HepG2 (cell line): Measurements from ENCODE around the gene KLHL5. TPM values are rescaled to one million over a fixed set of nuclear protein-coding genes. Genes with fewer than 3 reads are reported as not detected.

Experiments used
- ATAC-seq: fragments of 200-7000 bp; cut with Tn5 transposase; 3 replicates; pipeline ENCODE4 v1.9.1; 2020; ENCODE audit warnings: mild to moderate bottlenecking, moderate library complexity
- BruUV-seq: library from RNA; stranded (reverse); fragments of 400-500 nt; replicated peaks from 2 replicates; lab custom pipeline; 2021; lab: Mats Ljungman, UMichigan
- CTCF ChIA-PET: fragments of 300-600 bp; formaldehyde crosslinking; extraction: SDS; loops from one replicate; lab custom pipeline; 2021; ENCODE audit warnings: low total read pairs, inconsistent platforms, low intra/inter-chr PET ratio; lab: Yijun Ruan, JAX
- POLR2A ChIA-PET: fragments of 350-600 bp; sonication (Branson Sonifier 250); formaldehyde crosslinking; loops from one replicate; lab custom pipeline; 2020; ENCODE audit warnings: antibody characterized with exemption, inconsistent platforms; lab: Yijun Ruan, JAX
- DNase-seq: peaks from one replicate; pipeline ENCODE4 v3.0.0-alpha.2; 2015; ENCODE audit warnings: low spot score
- FAIRE-seq: peaks from 3 replicates; lab custom pipeline; 2011; peaks lifted over from hg19 to GRCh38; lab: Jason Lieb, UNC
- H2AFZ ChIP-seq: one replicate; pipeline ENCODE4 v1.6.1; 2011; ENCODE audit warnings: low read length, inconsistent platforms
- H3K27ac ChIP-seq: fragments of 300-600 bp; 3 replicates; pipeline ENCODE4 v1.8.0; 2011; ENCODE audit warnings: mixed run types, mild to moderate bottlenecking, mixed read lengths, low read length, inconsistent platforms; ENCODE audit not compliant: insufficient read depth; ENCODE audit errors: extremely low read length
- H3K27me3 ChIP-seq, 2 experiments: fragments of 200-600 bp in 1 of 2; 2 replicates in 1 of 2; 3 replicates in 1 of 2; pipeline versions ENCODE4 v1.6.0 to v1.8.0; 2011; ENCODE audit warnings: low read length in 2 of 2, mild to moderate bottlenecking in 2 of 2, moderate library complexity in 2 of 2, inconsistent platforms in 1 of 2; ENCODE audit not compliant: insufficient read depth in 2 of 2, control insufficient read depth in 1 of 2
- H3K36me3 ChIP-seq, 2 experiments: fragments of 200-600 bp in 1 of 2; replicated peaks in 1 of 2; 2 replicates in 1 of 2; 3 replicates in 1 of 2; pipeline versions ENCODE4 v1.5.1 to v1.8.0; 2011; ENCODE audit warnings: low read length in 2 of 2, inconsistent platforms in 1 of 2; ENCODE audit not compliant: insufficient read depth in 2 of 2, control insufficient read depth in 1 of 2
- H3K4me1 ChIP-seq: 2 replicates; pipeline ENCODE4 v1.5.1; 2012; ENCODE audit warnings: low read length, inconsistent platforms; ENCODE audit not compliant: insufficient read depth
- H3K4me2 ChIP-seq: 2 replicates; pipeline ENCODE4 v1.6.0; 2011; ENCODE audit warnings: low read depth, low read length, inconsistent platforms
- H3K4me3 ChIP-seq, 3 experiments: fragments of 200-600 bp in 1 of 3; sonication (generic), shearing (Covaris generic) in 1 of 3; replicated peaks in 1 of 3; 2 replicates each; pipeline ENCODE4 v1.5.1; 2011 to 2016; ENCODE audit warnings: low read length in 3 of 3, inconsistent platforms in 2 of 3, low read depth in 2 of 3, mild to moderate bottlenecking in 2 of 3, control low read depth in 1 of 3, mixed read lengths in 1 of 3; ENCODE audit not compliant: insufficient read depth in 1 of 3
- H3K79me2 ChIP-seq: one replicate; pipeline ENCODE4 v1.6.1; 2011; ENCODE audit warnings: low read length, inconsistent platforms; ENCODE audit not compliant: insufficient read depth
- H3K9ac ChIP-seq: 2 replicates; pipeline ENCODE4 v1.6.0; 2011; ENCODE audit warnings: mild to moderate bottlenecking, low read depth, low read length, inconsistent platforms; ENCODE audit not compliant: insufficient read depth
- H3K9me3 ChIP-seq: 2 replicates; pipeline ENCODE4 v1.5.1; 2012; ENCODE audit warnings: mild to moderate bottlenecking, low read length
- H4K20me1 ChIP-seq: 2 replicates; pipeline ENCODE4 v1.6.0; 2011; ENCODE audit warnings: inconsistent platforms, mild to moderate bottlenecking, low read length, moderate library complexity; ENCODE audit not compliant: insufficient read depth
- CEBPB ChIP-seq: IDR thresholded peaks from 2 replicates; pipeline ENCODE4 v1.6.1; 2011; ENCODE audit warnings: low read depth, low read length, improper control_type of control experiment, borderline replicate concordance
- NCOA1 ChIP-seq: sonication (generic); formaldehyde crosslinking; IDR thresholded peaks from 2 replicates; pipeline ENCODE4 v1.9.0; 2021; ENCODE audit warnings: missing genetic modification reagents
- ZNF282 ChIP-seq: fragments of 450-650 bp; IDR thresholded peaks from 2 replicates; pipeline ENCODE4 v1.6.1; 2018; ENCODE audit not compliant: partially characterized antibody
- WGBS: methylation state at CpG from one replicate; pipeline ENCODE4 v1.1.6; 2017; ENCODE audit warnings: low lambda C conversion rate; 5-methylcytosine and 5-hydroxymethylcytosine counted together
- in situ Hi-C: cut with HindIII; loops from 2 replicates; pipeline ENCODE4 v1.10.0; 2017; ENCODE audit warnings: low pct_unique_long_range_greater_than_20kb; ENCODE audit not compliant: extremely low pct_ligation_motif_present
- intact Hi-C: fragments of 100-400 bp; cut with micrococcal nuclease; formaldehyde crosslinking; loops from one replicate; pipeline ENCODE4 v1.10.0; 2022; ENCODE audit not compliant: unreplicated experiment
- polyA plus RNA-seq, 8 experiments: library from polyadenylated mRNA; depleted of rRNA in 3 of 8; stranded (reverse) in 7 of 8; unstranded in 1 of 8; fragments of >200 nt; fragmentation: Illumina TruSeq in 4 of 8; extraction: Trizol in 4 of 8; gene quantifications; 2 replicates each; pipeline versions ENCODE4 v1.2.1 to v1.2.3, GENCODE V29; 2011 to 2016; ENCODE audit warnings: low read depth in 4 of 8, missing spikeins in 1 of 8, mixed read lengths in 1 of 8; ENCODE audit not compliant: insufficient read depth in 1 of 8
- total RNA-seq, 5 experiments: library from RNA; depleted of rRNA; stranded (reverse); fragments of >200 nt; fragmentation: Illumina TruSeq; extraction: Trizol; gene quantifications; 2 replicates each; pipeline ENCODE4 v1.2.3, GENCODE V29; 2016; ENCODE audit warnings: low read depth in 1 of 5
- TF ChIP-seq, protein P1 (sequence below): sonication (generic); formaldehyde crosslinking; IDR thresholded peaks from 2 replicates; pipeline ENCODE4 v1.5.1; 2020; ENCODE audit warnings: mild to moderate bottlenecking, missing genetic modification reagents, moderate library complexity
- TF ChIP-seq, protein P2 (sequence below): sonication (generic); formaldehyde crosslinking; IDR thresholded peaks from 2 replicates; pipeline ENCODE4 v1.5.0; 2020; ENCODE audit warnings: mild to moderate bottlenecking, missing genetic modification reagents

Gene KLHL5
- total and polyA plus RNA-seq, 2 of the 13 experiments (the other 11 are each of a cell fraction or from before 2014, with no cell fraction given), result 36.2 to 38.7 TPM

- TF ChIP-seq, protein P1, sequence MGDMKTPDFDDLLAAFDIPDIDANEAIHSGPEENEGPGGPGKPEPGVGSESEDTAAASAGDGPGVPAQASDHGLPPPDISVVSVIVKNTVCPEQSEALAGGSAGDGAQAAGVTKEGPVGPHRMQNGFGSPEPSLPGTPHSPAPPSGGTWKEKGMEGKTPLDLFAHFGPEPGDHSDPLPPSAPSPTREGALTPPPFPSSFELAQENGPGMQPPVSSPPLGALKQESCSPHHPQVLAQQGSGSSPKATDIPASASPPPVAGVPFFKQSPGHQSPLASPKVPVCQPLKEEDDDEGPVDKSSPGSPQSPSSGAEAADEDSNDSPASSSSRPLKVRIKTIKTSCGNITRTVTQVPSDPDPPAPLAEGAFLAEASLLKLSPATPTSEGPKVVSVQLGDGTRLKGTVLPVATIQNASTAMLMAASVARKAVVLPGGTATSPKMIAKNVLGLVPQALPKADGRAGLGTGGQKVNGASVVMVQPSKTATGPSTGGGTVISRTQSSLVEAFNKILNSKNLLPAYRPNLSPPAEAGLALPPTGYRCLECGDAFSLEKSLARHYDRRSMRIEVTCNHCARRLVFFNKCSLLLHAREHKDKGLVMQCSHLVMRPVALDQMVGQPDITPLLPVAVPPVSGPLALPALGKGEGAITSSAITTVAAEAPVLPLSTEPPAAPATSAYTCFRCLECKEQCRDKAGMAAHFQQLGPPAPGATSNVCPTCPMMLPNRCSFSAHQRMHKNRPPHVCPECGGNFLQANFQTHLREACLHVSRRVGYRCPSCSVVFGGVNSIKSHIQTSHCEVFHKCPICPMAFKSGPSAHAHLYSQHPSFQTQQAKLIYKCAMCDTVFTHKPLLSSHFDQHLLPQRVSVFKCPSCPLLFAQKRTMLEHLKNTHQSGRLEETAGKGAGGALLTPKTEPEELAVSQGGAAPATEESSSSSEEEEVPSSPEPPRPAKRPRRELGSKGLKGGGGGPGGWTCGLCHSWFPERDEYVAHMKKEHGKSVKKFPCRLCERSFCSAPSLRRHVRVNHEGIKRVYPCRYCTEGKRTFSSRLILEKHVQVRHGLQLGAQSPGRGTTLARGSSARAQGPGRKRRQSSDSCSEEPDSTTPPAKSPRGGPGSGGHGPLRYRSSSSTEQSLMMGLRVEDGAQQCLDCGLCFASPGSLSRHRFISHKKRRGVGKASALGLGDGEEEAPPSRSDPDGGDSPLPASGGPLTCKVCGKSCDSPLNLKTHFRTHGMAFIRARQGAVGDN, result no peak
- no peak for TF ChIP-seq ZNF282
- TF ChIP-seq, protein P2, sequence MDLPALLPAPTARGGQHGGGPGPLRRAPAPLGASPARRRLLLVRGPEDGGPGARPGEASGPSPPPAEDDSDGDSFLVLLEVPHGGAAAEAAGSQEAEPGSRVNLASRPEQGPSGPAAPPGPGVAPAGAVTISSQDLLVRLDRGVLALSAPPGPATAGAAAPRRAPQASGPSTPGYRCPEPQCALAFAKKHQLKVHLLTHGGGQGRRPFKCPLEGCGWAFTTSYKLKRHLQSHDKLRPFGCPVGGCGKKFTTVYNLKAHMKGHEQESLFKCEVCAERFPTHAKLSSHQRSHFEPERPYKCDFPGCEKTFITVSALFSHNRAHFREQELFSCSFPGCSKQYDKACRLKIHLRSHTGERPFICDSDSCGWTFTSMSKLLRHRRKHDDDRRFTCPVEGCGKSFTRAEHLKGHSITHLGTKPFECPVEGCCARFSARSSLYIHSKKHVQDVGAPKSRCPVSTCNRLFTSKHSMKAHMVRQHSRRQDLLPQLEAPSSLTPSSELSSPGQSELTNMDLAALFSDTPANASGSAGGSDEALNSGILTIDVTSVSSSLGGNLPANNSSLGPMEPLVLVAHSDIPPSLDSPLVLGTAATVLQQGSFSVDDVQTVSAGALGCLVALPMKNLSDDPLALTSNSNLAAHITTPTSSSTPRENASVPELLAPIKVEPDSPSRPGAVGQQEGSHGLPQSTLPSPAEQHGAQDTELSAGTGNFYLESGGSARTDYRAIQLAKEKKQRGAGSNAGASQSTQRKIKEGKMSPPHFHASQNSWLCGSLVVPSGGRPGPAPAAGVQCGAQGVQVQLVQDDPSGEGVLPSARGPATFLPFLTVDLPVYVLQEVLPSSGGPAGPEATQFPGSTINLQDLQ (CRISPR knock-in tag), result no peak
Measured at GRCh38 chr4:39124885-39125599, 63.0 kb downstream of the KLHL5 start (continued).

DNA sequence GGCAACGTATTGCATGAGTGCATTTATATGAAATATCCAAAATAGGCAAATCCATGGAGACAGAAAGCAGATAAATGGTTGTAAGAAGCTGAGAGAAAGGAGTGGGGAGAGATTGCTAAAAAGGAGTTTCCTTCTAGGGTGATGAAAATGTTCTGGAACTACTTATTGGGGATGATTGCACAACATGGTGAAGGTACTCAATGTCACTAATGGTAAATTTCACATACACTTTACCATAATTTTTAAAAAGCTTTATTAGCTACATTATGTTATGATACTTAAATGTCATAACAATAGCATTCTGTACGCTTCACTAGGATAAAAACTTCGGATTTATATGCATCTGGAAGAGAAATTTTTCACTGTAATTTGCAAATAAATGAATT is 63.6 kb downstream of the KLHL5 start:
- Histone ChIP-seq H3K4me3 (no peak overlapping the region), H3K9ac (no peak overlapping the region), H2AFZ (no peak overlapping the region), H3K79me2 (no peaks in the 10 kb centered on the region), H3K4me1 (no peaks in the 10 kb centered on the region), H3K4me2 (no peak overlapping the region), H3K9me3 (no peaks in the 10 kb centered on the region), H3K27ac (no peak overlapping the region), H3K27me3 (no peaks in the 10 kb centered on the region), H4K20me1 (no peaks in the 10 kb centered on the region), H3K36me3 (0 out of 5 replicates have a peak, but pooled peaks cover 0 to 2% of the 10 kb centered on the region in 2 experiments)
- TF ChIP-seq CEBPB, result peak; percentile 61; the same call in 1 of the 2 replicates
- no peak for TF ChIP-seq NCOA1 (CRISPR knock-in tag)
- ChIA-PET CTCF (no interaction called here), POLR2A (no interaction called here)
- FAIRE-seq, result no peak
- ATAC-seq, result no peak
- intact Hi-C loops (no loop called here), in situ Hi-C loops (loop anchor here (25.0 kb wide), 1 partner anchor 363 kb away; no protein-coding TSS in a partner anchor)
- no TSS peak for BruUV-seq
- DNase-seq, result no peak
- WGBS, result 95% methylated on average over 3 of the region's 3 CpGs
